ENCODE results near the gene IVL. TPM values are rescaled to one million over a fixed set of nuclear protein-coding genes. Genes with fewer than 3 reads are reported as not detected.

The IVL gene
- total RNA-seq, 4 donors from 2014 or later = not detected

DNA sequence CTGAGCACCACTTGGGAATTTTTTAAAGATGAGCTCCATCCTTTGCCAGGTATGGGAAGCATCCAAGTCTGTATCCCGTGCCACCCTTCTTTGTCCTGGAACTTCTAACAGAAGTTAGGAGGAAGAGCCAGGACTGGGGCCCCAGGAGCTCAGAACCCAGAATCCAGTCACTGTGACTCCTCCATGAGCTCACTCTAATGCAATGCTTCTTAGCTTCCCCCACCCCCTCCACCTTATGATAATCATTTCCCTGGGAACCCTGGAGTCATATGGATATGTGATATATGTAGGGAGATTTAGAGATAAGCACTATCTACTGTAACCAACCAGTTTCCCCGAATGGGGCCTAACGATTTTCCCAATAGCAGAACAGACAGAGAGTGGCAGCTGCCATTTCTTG is 37.9 kb downstream of the IVL start:
- TF ChIP-seq, protein P1, sequence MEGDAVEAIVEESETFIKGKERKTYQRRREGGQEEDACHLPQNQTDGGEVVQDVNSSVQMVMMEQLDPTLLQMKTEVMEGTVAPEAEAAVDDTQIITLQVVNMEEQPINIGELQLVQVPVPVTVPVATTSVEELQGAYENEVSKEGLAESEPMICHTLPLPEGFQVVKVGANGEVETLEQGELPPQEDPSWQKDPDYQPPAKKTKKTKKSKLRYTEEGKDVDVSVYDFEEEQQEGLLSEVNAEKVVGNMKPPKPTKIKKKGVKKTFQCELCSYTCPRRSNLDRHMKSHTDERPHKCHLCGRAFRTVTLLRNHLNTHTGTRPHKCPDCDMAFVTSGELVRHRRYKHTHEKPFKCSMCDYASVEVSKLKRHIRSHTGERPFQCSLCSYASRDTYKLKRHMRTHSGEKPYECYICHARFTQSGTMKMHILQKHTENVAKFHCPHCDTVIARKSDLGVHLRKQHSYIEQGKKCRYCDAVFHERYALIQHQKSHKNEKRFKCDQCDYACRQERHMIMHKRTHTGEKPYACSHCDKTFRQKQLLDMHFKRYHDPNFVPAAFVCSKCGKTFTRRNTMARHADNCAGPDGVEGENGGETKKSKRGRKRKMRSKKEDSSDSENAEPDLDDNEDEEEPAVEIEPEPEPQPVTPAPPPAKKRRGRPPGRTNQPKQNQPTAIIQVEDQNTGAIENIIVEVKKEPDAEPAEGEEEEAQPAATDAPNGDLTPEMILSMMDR (IDR thresholded peaks at IDR 0.05) = no peak
- ATAC-seq (ENCODE audit: low FRiP score) (no peak), DNase-seq (ENCODE audit: low spot score) (no peak)

DNA sequence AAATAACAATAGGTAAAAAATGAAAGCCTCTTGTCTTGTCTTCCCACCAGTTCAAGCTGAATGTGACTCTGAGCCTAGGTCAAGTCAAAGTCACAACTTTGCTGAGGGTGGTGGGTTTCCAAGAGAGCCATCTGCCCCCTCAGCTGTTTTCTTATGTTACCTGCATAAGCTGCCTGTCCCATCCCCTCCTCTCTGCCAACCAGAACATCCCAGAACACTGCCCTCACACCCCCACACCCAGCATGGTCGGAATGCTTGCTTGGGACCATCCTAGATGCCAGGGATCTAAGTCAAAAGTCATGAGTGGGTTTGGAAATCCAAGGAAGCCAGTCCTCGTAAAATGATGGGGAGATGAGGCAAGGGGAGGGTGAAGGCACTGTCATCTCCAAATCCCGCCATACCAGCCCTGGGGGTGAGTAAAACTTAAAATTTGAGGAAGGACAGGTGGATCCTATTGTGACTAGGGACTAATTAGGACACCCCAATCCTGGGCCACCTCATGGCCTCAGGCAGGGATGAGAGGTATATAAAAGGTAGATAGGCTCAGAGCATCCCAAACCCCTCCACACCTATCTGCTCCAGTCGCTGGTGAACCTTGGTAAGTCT is 38.4 kb downstream of the IVL start, which contains the start of gene SPRR5:
Gene SPRR5, plus strand, starts transcription at position 556 of the 606 bp plus-strand sequence. CDS start 1,349 bp downstream, outside the sequence.
- ATAC-seq (ENCODE audit: low FRiP score) = no peak
- DNase-seq (ENCODE audit: low spot score) = no peak
- TF ChIP-seq, protein P1 (IDR thresholded peaks at IDR 0.05) = no peak

DNA sequence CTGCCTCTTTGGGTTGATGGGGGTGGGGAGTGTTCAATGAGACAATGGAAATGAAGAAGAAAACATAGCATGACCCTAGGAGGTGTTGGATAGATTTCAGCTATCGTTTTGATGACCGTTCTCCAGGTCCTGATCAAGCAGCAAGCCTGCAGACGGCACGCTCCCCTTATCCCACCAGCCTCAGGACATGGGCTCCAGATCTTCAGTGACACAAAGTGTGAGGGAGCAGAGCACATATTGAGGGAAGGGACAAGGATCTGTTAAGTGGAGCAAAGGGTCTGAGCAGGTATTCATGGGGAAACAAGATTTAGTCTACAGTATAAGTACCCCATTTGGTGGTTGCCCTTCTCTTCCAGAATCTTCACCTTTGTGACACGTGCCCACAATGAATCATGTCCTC is 43.4 kb downstream of the IVL start:
- ATAC-seq (ENCODE audit: low FRiP score) (no peak), DNase-seq (ENCODE audit: low spot score) (no peak)
- TF ChIP-seq, protein P1 (IDR thresholded peaks at IDR 0.05) = no peak

DNA sequence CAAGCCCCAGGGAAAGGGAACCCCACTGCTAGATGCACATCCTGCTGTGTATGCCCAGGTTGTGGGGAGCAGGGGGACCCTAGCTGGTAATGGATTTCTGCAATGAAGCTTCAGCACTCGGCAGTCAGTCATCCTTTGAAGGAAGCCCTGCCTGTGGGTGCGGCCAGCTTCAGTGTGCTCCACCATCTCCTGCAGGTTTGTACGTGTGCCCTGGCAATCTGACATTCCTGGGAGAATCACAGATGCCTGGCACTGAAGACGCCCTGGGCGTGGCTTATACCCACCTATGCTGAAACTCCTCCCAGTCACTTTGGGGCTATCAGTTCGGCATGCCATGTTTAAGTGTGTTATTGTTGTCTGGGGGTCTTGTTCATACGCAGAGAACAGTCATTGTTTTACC is 45.4 kb downstream of the IVL start:
- TF ChIP-seq, protein P1 (IDR thresholded peaks at IDR 0.05) = no peak
- ATAC-seq (ENCODE audit: low FRiP score) = no peak
- no peak for DNase-seq (ENCODE audit: low spot score)

DNA sequence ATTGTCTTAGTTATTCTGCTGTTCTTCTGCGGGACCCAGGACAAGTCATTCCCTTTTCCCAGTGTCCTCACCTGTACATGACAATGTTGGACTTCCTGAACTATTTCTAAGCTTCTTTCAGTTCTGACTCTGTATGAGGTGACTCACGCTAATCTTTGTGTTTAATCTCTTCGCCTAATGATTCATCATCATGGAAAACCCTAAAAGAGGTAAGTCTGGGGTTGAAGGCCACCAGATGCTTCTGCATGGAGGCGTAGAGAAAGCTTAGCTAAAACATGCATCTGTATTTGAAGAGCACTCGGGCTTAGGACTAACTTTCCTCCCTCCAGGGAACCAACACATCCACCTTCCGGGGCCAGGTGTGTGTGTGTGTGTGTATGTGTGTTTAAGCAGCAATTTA is 46.1 kb downstream of the IVL start:
- no peak for DNase-seq (ENCODE audit: low spot score)
- TF ChIP-seq, protein P1 (IDR thresholded peaks at IDR 0.05) = no peak
- ATAC-seq (ENCODE audit: low FRiP score) = no peak

DNA sequence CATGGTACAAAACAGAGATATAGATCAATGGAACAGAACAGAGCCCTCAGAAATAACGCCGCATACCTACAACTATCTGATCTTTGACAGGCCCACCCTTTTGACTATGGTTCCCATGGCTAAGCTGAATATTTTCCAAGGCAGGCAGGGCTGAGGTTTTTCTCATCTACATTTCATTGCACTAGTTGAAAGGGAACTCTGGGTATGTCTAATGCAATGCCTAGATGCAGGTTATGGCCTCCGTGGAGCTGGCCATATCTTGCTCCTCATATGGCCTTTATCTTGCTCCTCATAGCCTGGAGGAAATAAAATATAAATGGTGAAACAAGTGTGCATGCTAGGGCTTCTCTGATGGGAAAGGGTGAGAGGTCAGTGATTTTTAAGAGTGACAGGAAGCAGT is 49.2 kb downstream of the IVL start:
- TF ChIP-seq, protein P1 (IDR thresholded peaks at IDR 0.05) = no peak
- ATAC-seq (ENCODE audit: low FRiP score) = no peak
- no peak for DNase-seq (ENCODE audit: low spot score)

DNA sequence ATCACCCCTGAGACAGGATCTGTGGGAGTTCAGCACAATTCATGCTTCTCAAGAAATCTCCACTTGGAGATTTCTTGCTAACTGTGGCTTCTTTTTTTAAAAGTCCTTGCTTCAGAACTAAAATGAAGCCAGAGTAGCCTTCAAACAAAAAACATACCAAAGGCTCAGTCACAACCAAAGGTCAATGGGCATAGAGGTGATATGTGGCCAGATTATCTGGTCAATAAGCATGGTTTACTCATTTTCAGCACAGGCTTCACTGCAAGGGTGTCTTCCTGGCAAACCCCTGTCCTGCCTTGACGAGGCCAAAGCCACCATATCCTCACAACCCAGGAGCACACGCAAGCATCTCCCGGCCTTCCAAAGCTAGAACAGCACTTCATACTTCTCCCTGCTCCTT is 50.9 kb downstream of the IVL start:
- DNase-seq (ENCODE audit: low spot score) (no peak), ATAC-seq (ENCODE audit: low FRiP score) (no peak)
- TF ChIP-seq, protein P1 (IDR thresholded peaks at IDR 0.05) = no peak

All from omental fat pad (tissue), 4 donors.